Activated T-cell treated with anti-CD3 and anti-CD28 coated beads, Interleukin-2, amount 50 U/mL, for 24 hours (primary cell): Measurements from ENCODE around the gene OR2AP1.
"Not testable (repeated sequence)": the region's sequence is repeated elsewhere in the genome, so short reads cannot be mapped to it uniquely, and the experiment has no call there.

Source experiments
- DNase-seq: peaks from one replicate; pipeline ENCODE4 v3.0.0-alpha.2; 2020
- H3K27ac Mint-ChIP-seq: 2 replicates; pipeline ENCODE4 v1.8.0; 2020; ENCODE audit warnings: mild to moderate bottlenecking, mixed read lengths
- H3K27me3 Mint-ChIP-seq: 2 replicates; pipeline ENCODE4 v1.8.0; 2020; ENCODE audit warnings: mixed read lengths
- H3K36me3 Mint-ChIP-seq: 2 replicates; pipeline ENCODE4 v1.8.0; 2020; ENCODE audit warnings: low read depth, mixed read lengths
- H3K4me1 Mint-ChIP-seq: 2 replicates; pipeline ENCODE4 v1.8.0; 2020; ENCODE audit warnings: low read depth, mixed read lengths
- H3K4me3 Mint-ChIP-seq: 2 replicates; pipeline ENCODE4 v1.8.0; 2020; ENCODE audit warnings: mild to moderate bottlenecking, moderate library complexity, mixed read lengths
- H3K9me3 Mint-ChIP-seq: 2 replicates; pipeline ENCODE4 v1.8.0; 2020; ENCODE audit warnings: mixed read lengths

The OR2AP1 gene

GRCh38 chr12:55572168-55572567 lies at the start of gene OR2AP1:
OR2AP1 (plus strand) TSS chr12:55572468; CDS start chr12:55574415, 1,947 bp downstream.
- no peak for DNase-seq
- peaks cover 5% of the 10 kb centered on the region for H3K36me3 Mint-ChIP-seq

GRCh38 chr12:55548235-55548634 lies 24.0 kb upstream of the OR2AP1 start:
- H3K4me1 Mint-ChIP-seq, H3K9me3 Mint-ChIP-seq, H3K36me3 Mint-ChIP-seq, H3K4me3 Mint-ChIP-seq, DNase-seq, H3K27ac Mint-ChIP-seq: not testable (repeated sequence)
- peaks cover 61% of the 10 kb centered on the region for H3K27me3 Mint-ChIP-seq

More at GRCh38 chr12:55572168-55572567, at the start of gene OR2AP1:
- Mint-ChIP-seq H3K4me1 (no peaks in the 10 kb centered on the region), H3K4me3 (no peak within 1 kb of the TSS), H3K9me3 (peaks cover 35% of the 10 kb centered on the region), H3K27me3 (peaks cover 26% of the 10 kb centered on the region), H3K27ac (no peak within 1 kb of the TSS)

GRCh38 chr12:55548756-55549155 lies 23.5 kb upstream of the OR2AP1 start:
- Mint-ChIP-seq H3K27me3 (peaks cover 56% of the 10 kb centered on the region), H3K4me3 (no peak overlapping the region), H3K4me1 (no peaks in the 10 kb centered on the region), H3K27ac (no peak overlapping the region), H3K36me3 (no peaks in the 10 kb centered on the region), H3K9me3 (no peaks in the 10 kb centered on the region)
- no peak for DNase-seq

DNA sequence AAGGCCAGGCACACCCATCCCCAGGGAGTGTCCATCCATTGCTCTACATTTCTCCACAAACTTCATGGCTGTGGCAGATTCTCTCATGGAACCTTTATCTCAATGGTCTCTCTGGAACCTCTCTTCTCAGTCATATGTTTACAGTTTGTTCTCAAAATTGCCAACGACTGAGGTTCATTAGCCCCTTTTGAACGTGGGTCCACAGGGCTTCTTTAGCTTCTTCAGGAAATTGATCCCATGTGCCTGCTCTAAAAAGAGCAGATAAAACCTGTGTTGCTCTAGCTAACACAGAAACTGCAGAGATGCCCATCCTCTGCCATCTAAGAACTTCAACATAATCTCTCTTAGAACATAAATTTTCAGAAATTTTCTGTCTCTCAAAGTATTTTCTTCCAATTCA lies 23.0 kb upstream of the OR2AP1 start, which contains the start of gene OR6C4:
OR6C4 (plus strand) TSS at position 301 of the 400 bp plus-strand sequence. CDS start 1,625 bp downstream, outside the sequence.
- no peak within 1 kb of the TSS for H3K27ac Mint-ChIP-seq
- H3K36me3 Mint-ChIP-seq, result no peaks in the 10 kb centered on the region
- no peaks in the 10 kb centered on the region for H3K4me1 Mint-ChIP-seq
- no peak within 1 kb of the TSS for H3K4me3 Mint-ChIP-seq
- H3K9me3 Mint-ChIP-seq, result no peaks in the 10 kb centered on the region
- DNase-seq, result no peak
- peaks cover 55% of the 10 kb centered on the region for H3K27me3 Mint-ChIP-seq

- no peak for DNase-seq
- H3K4me3 Mint-ChIP-seq, result no peak overlapping the region
- H3K36me3 Mint-ChIP-seq, result no peaks in the 10 kb centered on the region
- no peak overlapping the region for H3K27ac Mint-ChIP-seq
- peaks cover 27% of the 10 kb centered on the region for H3K27me3 Mint-ChIP-seq
- no peaks in the 10 kb centered on the region for H3K4me1 Mint-ChIP-seq
- peaks cover 21% of the 10 kb centered on the region for H3K9me3 Mint-ChIP-seq
These were observed 18.0 kb upstream of the OR2AP1 start for GRCh38 chr12:55554296-55554695.

DNA sequence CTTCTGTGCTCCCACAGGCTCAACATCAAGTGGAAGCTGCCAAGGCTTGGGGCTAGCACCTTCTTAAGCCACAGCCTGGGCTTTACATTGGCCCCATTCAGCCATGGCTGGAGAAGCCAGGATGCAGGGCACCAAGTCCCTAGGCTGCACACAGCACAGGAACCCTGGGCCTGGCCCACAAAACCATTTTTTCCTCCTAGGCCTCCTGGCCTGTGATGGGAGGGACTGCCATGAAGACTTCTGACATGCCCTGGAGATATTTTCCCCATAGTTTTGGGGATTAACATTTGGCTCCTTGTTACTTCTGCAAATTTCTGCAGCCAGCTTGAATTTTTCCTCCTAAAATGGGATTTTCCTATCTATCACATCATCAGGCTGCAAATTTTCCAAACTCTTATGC lies 2.2 kb upstream of the OR2AP1 start:
- H3K27ac Mint-ChIP-seq, H3K4me1 Mint-ChIP-seq, H3K4me3 Mint-ChIP-seq, DNase-seq, H3K36me3 Mint-ChIP-seq: not testable (repeated sequence)
- H3K27me3 Mint-ChIP-seq, result peaks cover 29% of the 10 kb centered on the region
- peaks cover 35% of the 10 kb centered on the region for H3K9me3 Mint-ChIP-seq

DNA sequence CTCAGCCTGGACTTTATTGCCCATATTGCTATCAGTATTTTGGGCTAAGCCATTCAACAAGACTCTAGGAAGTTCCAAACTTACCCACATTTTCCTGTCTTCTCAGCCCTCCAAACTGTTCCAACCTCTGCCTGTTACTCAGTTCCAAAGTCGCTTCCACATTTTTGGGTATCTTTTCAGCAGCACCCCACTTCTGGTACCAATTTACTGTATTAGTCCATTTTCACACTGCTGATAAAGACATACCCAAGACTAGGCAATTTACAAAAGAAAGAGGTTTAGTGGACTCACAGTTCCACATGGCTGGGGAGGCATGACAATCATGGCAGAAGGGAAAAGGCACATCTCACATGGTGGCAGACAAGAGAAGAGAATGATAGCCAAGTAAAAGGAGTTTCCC lies 1.6 kb upstream of the OR2AP1 start:
- H3K4me1 Mint-ChIP-seq, H3K27ac Mint-ChIP-seq, H3K36me3 Mint-ChIP-seq, DNase-seq, H3K4me3 Mint-ChIP-seq: not testable (repeated sequence)
- H3K27me3 Mint-ChIP-seq, result peaks cover 26% of the 10 kb centered on the region
- peaks cover 35% of the 10 kb centered on the region for H3K9me3 Mint-ChIP-seq

DNA sequence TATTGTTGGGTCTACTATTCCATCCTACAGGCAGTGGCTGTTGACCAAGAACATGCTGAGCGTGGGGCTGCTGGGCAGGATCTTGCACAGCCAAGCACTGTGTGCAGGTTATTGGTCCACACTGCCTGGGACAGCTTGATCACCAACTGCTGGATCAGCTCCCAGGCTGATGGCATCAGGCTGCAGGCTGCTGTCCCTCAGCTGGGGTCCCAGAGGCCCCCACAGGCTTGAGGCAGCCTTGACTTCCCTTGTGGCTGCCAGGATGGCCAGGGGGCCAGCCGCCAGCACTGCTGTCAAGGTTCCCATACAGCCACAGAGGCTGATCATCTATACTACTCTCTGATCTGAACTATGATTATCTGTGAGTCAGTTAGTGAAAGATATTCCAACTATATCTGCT lies 9.8 kb downstream of the OR2AP1 start:
- no peak overlapping the region for H3K27ac Mint-ChIP-seq
- H3K4me1 Mint-ChIP-seq, result no peaks in the 10 kb centered on the region
- H3K9me3 Mint-ChIP-seq, result peaks cover 7% of the 10 kb centered on the region
- no peaks in the 10 kb centered on the region for H3K36me3 Mint-ChIP-seq
- peaks cover 51% of the 10 kb centered on the region for H3K27me3 Mint-ChIP-seq
- no peak overlapping the region for H3K4me3 Mint-ChIP-seq
- no peak for DNase-seq

- H3K36me3 Mint-ChIP-seq, result no peaks in the 10 kb centered on the region
- H3K4me1 Mint-ChIP-seq, result no peaks in the 10 kb centered on the region
- no peaks in the 10 kb centered on the region for H3K9me3 Mint-ChIP-seq
- DNase-seq, result no peak
- H3K4me3 Mint-ChIP-seq, result no peak overlapping the region
- H3K27ac Mint-ChIP-seq, result no peak overlapping the region
- peaks cover 67% of the 10 kb centered on the region for H3K27me3 Mint-ChIP-seq
These were observed 13.5 kb downstream of the OR2AP1 start for GRCh38 chr12:55585817-55586216.

DNA sequence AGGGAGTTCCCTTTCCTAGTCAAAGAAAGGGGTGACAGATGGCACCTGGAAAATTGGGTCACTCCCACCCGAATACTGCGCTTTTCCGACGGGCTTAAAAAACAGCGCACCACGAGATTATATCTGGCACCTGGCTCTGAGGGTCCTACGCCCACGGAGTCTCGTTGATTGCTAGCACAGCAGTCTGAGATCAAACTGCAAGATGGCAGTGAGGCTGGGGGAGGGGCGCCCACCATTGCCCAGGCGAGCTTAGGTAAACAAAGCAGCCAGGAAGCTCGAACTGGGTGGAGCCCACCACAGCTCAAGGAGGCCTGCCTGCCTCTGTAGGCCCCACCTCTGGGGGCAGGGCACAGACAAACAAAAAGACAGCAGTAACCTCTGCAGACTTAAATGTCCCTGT lies 17.9 kb downstream of the OR2AP1 start:
- DNase-seq, H3K4me3 Mint-ChIP-seq, H3K4me1 Mint-ChIP-seq, H3K36me3 Mint-ChIP-seq, H3K27ac Mint-ChIP-seq, H3K9me3 Mint-ChIP-seq: not testable (repeated sequence)
- peaks cover 50% of the 10 kb centered on the region for H3K27me3 Mint-ChIP-seq

- no peak for DNase-seq
- Mint-ChIP-seq H3K27ac (no peak overlapping the region), H3K4me1 (peaks cover 14% of the 10 kb centered on the region), H3K4me3 (no peak overlapping the region), H3K36me3 (no peaks in the 10 kb centered on the region), H3K27me3 (peaks cover 53% of the 10 kb centered on the region), H3K9me3 (no peaks in the 10 kb centered on the region)
These were observed 35.7 kb downstream of the OR2AP1 start for GRCh38 chr12:55607821-55608594.

DNA sequence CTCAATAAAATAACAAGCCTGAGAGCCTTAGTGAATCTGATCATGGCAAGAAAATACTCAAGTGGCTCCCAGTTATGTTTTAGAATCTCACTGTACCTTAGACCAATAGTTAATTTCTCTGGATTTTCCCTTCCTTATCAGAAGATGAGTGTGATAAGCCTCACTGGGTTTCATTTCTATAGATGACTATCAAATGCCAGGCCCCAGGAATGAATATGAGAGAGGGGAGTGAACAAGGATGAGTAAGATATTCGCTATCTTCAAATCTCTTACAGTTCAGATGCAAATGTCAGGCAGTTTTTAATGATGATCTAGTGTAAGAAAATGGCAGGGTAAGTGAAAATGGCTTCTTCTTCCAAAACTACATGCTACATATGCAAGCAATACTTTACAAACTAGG lies 38.3 kb downstream of the OR2AP1 start:
- Mint-ChIP-seq H3K27me3 (peaks cover 58% of the 10 kb centered on the region), H3K9me3 (peaks cover 8% of the 10 kb centered on the region), H3K4me3 (no peak overlapping the region), H3K36me3 (no peaks in the 10 kb centered on the region), H3K4me1 (peaks cover 14% of the 10 kb centered on the region), H3K27ac (peak overlapping the region; percentile 62)
- DNase-seq, result no peak

GRCh38 chr12:55612646-55613045 lies 40.4 kb downstream of the OR2AP1 start:
- no peak for DNase-seq
- Mint-ChIP-seq H3K4me3 (no peak overlapping the region), H3K9me3 (peaks cover 25% of the 10 kb centered on the region), H3K36me3 (no peaks in the 10 kb centered on the region), H3K27ac (no peak overlapping the region), H3K4me1 (peaks cover 14% of the 10 kb centered on the region), H3K27me3 (peaks cover 66% of the 10 kb centered on the region)

- Mint-ChIP-seq H3K4me1 (peaks cover 12% of the 10 kb centered on the region), H3K4me3 (no peak overlapping the region), H3K27ac (no peak overlapping the region), H3K9me3 (peaks cover 25% of the 10 kb centered on the region), H3K36me3 (no peaks in the 10 kb centered on the region), H3K27me3 (peaks cover 66% of the 10 kb centered on the region)
- DNase-seq, result no peak
These were observed 42.5 kb downstream of the OR2AP1 start for GRCh38 chr12:55614764-55615163.

DNA sequence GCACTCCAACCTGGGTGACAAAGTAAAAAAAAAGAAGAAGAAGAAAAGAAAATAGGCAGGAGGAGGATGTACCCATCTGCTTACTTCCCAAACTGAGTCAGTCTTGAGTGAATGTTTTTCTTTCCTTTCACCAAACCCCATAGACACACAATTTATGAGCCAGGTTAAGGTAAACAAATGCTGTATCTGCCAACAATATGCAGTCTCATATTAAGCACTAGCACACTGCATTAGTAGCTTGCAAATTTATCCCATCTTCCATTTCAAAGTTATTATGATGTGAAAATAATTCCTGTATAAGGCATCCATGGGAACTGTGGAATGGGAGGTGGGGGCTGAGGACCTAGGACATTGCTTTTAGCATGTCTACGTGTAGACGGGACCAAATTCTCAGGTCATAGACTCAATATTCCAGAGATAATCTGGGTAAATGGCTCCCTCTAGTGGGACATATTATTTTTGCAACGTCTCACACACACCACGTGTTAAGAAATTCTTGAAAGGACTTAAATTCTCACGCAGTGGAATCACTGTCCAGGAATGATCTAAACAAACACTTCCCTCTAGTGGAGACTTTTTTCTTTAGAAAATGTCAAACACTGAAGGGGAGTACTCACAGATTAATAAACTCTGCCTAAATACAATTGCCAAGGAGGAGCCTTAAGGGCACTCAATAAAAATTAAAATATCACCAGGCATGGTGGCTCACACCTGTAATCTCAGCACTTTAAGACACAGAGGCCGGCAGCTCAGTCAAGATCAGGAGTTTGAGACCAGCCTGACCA lies 47.3 kb downstream of the OR2AP1 start:
- no peak for DNase-seq
- Mint-ChIP-seq H3K9me3 (peaks cover 25% of the 10 kb centered on the region), H3K4me3 (no peak overlapping the region), H3K27ac (no peak overlapping the region), H3K27me3 (peaks cover 66% of the 10 kb centered on the region), H3K36me3 (no peaks in the 10 kb centered on the region), H3K4me1 (peaks cover 17% of the 10 kb centered on the region)
